DND-41 (cell line): ENCODE measurements around the gene TNIP2.

ENCODE experiments used
- EZH2 ChIP-seq: IDR thresholded peaks from 3 replicates; pipeline ENCODE4 v1.6.1; 2012; ENCODE audit warnings: borderline replicate concordance, low read depth, mild to moderate bottlenecking, moderate library complexity, low read length, inconsistent platforms; ENCODE audit not compliant: severe bottlenecking
- TF ChIP-seq, protein P1 (sequence below): IDR thresholded peaks from 2 replicates; pipeline ENCODE4 v1.5.1; 2012; ENCODE audit warnings: borderline replicate concordance, low read length, moderate library complexity, mild to moderate bottlenecking; ENCODE audit not compliant: poor library complexity, severe bottlenecking; ENCODE audit errors: extremely low read depth

DNA sequence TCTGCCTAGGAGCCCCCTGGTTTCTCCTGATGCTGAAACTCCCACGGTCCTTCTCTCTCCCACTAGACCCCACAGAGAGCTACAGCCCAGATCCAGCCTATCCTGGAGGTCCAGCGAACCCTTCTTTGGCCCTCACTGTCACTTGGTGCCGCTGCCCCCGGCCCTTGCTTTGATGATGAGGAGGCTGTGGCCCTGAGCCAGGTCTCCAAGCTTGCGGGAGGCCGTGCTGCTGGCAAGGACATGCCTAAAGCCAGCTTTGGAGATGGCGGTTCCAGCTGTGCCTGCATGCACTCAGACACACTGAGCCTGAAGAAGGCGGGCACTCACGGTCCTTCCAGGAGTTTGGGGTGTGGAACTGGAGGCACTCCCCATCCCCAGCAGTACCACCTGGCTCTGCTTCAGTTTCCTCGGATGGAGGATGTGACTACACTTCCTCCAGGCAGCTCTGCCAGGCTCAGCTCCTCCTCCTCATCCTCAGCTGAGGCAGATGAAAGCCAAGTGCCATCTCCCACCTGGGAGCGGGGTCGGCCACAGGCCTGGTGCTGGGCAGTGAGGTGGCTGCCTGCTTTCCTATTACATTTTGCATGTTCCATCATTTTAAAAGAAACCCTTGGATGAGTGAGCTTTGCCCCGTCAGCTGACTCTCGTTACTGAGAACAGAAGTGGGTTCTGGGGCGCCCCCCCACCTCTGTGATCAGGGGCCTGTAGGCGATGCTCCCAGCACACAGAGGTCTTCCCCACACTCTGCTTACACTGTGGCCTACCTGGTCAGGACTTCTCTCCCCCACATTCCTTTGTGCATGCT, 9.0 kb downstream of the TNIP2 start:
- TF ChIP-seq, protein P1, sequence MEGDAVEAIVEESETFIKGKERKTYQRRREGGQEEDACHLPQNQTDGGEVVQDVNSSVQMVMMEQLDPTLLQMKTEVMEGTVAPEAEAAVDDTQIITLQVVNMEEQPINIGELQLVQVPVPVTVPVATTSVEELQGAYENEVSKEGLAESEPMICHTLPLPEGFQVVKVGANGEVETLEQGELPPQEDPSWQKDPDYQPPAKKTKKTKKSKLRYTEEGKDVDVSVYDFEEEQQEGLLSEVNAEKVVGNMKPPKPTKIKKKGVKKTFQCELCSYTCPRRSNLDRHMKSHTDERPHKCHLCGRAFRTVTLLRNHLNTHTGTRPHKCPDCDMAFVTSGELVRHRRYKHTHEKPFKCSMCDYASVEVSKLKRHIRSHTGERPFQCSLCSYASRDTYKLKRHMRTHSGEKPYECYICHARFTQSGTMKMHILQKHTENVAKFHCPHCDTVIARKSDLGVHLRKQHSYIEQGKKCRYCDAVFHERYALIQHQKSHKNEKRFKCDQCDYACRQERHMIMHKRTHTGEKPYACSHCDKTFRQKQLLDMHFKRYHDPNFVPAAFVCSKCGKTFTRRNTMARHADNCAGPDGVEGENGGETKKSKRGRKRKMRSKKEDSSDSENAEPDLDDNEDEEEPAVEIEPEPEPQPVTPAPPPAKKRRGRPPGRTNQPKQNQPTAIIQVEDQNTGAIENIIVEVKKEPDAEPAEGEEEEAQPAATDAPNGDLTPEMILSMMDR, result no peak
- TF ChIP-seq EZH2, result no peak
